Activated T-helper 1 cell treated with anti-CD3 and anti-CD28 coated beads, Interleukin-12 subunit alpha, Interleukin-12 subunit beta, Interleukin-2, Interleukin-4 antibody, amounts not matched to agents 30 ng/mL and 10 ng/mL and 1 ng/mL, durations not matched to agents 14 hours and 24 hours and 36 hours (primary cell): ENCODE results near the gene PRKCA. TPM values are rescaled to one million over a fixed set of nuclear protein-coding genes. Genes with fewer than 3 reads are reported as not detected.
"Not testable (repeated sequence)": the region's sequence is repeated elsewhere in the genome, so short reads cannot be mapped to it uniquely, and the experiment has no call there.

ENCODE experiments used
- DNase-seq: peaks from one replicate; pipeline ENCODE4 v3.0.0; 2021; ENCODE audit warnings: low spot score
- H3K27ac Mint-ChIP-seq: one replicate; pipeline ENCODE4 v1.8.0; 2021; ENCODE audit warnings: mild to moderate bottlenecking, mixed read lengths
- H3K27me3 Mint-ChIP-seq: one replicate; pipeline ENCODE4 v1.8.0; 2022; ENCODE audit warnings: mild to moderate bottlenecking, moderate library complexity, mixed read lengths; ENCODE audit not compliant: insufficient read depth
- H3K36me3 Mint-ChIP-seq: one replicate; pipeline ENCODE4 v1.8.0; 2021; ENCODE audit warnings: low read depth, mixed read lengths
- H3K4me1 Mint-ChIP-seq: one replicate; pipeline ENCODE4 v1.8.0; 2021; ENCODE audit warnings: low read depth, mixed read lengths
- H3K4me3 Mint-ChIP-seq: one replicate; pipeline ENCODE4 v1.8.0; 2021; ENCODE audit warnings: mild to moderate bottlenecking, moderate library complexity, mixed read lengths
- H3K9me3 Mint-ChIP-seq: one replicate; pipeline ENCODE4 v1.8.0; 2021; ENCODE audit warnings: mixed read lengths
- intact Hi-C: fragments of 100-400 bp; cut with micrococcal nuclease; formaldehyde crosslinking; loops from one replicate; pipeline ENCODE4 v1.15.1; 2024
- total RNA-seq: library from RNA; stranded (reverse); gene quantifications from 2 replicates; pipeline ENCODE4 v1.2.3, GENCODE V29; 2022

Gene PRKCA
- total RNA-seq, 1 donor from 2014 or later, result 157 TPM

DNA sequence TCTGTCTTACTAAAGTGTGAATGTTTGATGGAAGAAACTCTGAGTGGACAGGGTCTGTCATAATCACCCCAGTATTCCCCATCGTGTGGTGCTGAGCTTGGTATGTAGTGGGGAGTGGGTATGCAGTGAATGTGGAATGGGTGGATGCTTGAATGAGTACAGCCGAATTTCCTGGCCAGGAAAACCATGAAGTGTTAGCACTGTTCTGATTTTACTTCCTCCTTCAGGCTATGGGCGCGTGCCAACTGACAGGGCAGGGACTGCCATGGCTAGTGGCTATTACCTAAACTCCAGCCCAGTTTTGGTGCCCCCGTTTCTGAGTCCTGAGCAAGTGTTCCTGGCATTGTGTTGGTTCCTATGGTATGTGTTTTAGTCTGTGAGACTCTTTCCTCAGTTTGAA lies 48.6 kb downstream of the PRKCA start:
- H3K27ac Mint-ChIP-seq, result no peak overlapping the region
- peaks cover 79% of the 10 kb centered on the region for H3K4me1 Mint-ChIP-seq
- H3K27me3 Mint-ChIP-seq, result no peaks in the 10 kb centered on the region
- H3K9me3 Mint-ChIP-seq, result no peaks in the 10 kb centered on the region
- H3K4me3 Mint-ChIP-seq, result no peak overlapping the region
- intact Hi-C loops, result no loop called here
- DNase-seq, result no peak
- peaks cover 10% of the 10 kb centered on the region for H3K36me3 Mint-ChIP-seq

DNA sequence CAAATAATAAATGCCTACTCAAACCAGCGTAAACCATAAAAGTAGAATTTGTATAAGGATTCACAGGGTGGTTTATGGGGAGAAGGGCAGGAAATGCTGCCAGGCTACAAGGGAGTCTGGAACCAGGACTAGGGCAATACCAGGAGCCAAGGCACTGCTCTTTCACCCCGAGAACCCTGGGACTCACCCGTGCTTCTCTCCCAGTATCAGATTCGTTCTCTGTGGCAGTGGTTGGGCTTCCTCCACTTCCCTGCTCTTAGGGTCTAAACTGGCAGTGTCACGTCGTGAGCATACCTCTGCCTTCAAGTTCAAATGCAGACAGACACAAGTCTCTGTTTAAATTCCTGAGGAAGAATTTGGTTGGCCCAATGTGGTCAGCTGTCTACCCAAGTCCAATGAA lies 49.3 kb downstream of the PRKCA start:
- intact Hi-C loops, result no loop called here
- H3K27ac Mint-ChIP-seq, result no peak overlapping the region
- H3K4me3 Mint-ChIP-seq, result no peak overlapping the region

DNA sequence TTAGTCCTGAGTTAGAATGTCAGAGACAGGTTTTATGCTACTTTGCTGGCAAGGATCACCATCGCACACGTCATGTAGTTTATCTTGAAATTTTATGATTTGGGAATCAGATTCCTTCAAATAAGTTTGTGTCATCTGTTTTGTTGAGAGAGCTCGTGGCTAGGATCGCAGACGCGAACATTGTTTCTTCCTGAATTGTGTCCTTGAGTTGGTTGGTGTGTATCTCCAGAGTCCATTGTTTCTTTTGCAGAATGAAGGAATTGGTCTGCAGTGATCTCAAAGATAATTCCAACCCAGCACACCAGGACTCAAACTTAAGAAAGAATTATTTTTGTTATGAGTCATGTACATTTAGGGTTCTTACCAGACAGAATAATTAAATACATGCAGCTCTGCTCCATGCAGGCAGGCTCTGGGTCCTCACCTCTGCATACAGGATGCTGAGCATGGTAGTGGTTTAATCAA lies 51.6 kb downstream of the PRKCA start:
- intact Hi-C loops, result no loop called here
- Mint-ChIP-seq H3K27ac (no peak overlapping the region), H3K9me3 (no peaks in the 10 kb centered on the region), H3K36me3 (peaks cover 11% of the 10 kb centered on the region), H3K27me3 (no peaks in the 10 kb centered on the region), H3K4me3 (no peak overlapping the region), H3K4me1 (peaks cover 61% of the 10 kb centered on the region)
- DNase-seq, result no peak

More for the DNA sequence above, 49.3 kb downstream of the PRKCA start:
- no peak for DNase-seq
- no peaks in the 10 kb centered on the region for H3K27me3 Mint-ChIP-seq
- H3K9me3 Mint-ChIP-seq, result no peaks in the 10 kb centered on the region
- H3K36me3 Mint-ChIP-seq, result peaks cover 10% of the 10 kb centered on the region
- peaks cover 79% of the 10 kb centered on the region for H3K4me1 Mint-ChIP-seq

DNA sequence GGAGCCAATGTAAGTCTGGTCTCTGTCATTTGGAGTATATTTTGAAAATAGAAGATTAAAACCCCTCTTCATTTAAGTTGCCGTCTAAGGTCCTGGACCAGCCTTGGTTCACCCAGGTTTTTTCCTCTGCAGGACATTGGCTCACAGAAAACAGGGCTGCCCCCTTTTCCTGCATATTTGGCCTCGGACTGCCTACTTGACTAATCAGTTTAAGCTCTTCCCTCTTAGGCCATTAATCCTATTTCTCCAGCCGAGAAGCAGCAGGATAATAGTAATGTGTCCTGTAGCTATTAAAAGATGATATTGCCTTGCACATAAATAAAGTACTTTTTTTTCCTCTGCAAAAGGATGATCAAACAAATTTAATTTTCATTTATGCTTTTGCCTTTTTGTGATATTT lies 52.1 kb downstream of the PRKCA start:
- H3K27me3 Mint-ChIP-seq, result no peaks in the 10 kb centered on the region
- peak overlapping the region; percentile 5 for H3K27ac Mint-ChIP-seq
- peaks cover 56% of the 10 kb centered on the region for H3K4me1 Mint-ChIP-seq
- no peak overlapping the region for H3K4me3 Mint-ChIP-seq
- no peaks in the 10 kb centered on the region for H3K9me3 Mint-ChIP-seq
- peaks cover 11% of the 10 kb centered on the region for H3K36me3 Mint-ChIP-seq
- DNase-seq, result no peak
- intact Hi-C loops, result no loop called here

DNA sequence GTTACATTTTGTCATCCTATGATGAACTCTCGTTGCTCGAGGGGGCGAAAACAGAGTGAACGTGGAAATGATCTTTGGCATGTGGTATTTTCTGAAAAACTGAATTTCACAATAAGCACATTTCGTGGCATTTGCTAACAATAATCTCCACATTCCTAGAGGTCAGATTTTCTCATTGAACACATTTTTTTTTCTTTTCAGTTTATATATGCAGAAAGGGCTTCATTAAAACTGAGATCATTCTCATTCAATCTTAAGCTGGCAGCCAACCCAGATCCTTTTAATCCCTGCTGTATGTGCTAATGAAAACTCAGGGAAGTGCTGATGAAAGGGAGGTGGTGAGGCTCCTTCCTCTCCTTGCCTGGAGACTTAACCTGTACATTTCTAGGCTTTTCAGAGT lies 52.6 kb downstream of the PRKCA start:
- H3K9me3 Mint-ChIP-seq, result no peaks in the 10 kb centered on the region
- H3K4me3 Mint-ChIP-seq, result no peak overlapping the region
- H3K36me3 Mint-ChIP-seq, result peaks cover 11% of the 10 kb centered on the region
- H3K4me1 Mint-ChIP-seq, result peaks cover 51% of the 10 kb centered on the region
- H3K27ac Mint-ChIP-seq, result peak overlapping the region; percentile 5
- no peaks in the 10 kb centered on the region for H3K27me3 Mint-ChIP-seq
- DNase-seq, result no peak
- intact Hi-C loops, result no loop called here

DNA sequence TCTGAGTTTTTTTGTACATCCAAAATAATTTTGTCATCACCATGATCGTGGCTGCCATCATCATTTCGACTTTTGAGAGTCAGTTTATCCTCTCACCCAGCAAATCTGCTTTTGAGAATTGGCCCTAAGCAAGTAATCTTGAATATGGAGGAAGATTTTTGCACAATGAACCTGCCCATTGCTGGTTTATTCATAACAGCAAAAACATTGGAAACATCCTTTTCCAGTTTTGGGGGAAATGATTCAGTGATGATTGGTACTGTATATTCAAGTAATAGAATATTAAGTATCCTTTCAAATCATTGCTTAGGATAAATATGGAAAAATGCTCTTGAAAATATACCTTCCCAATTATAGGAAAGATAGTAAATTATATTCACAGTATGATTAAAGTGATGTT lies 53.1 kb downstream of the PRKCA start:
- DNase-seq, result no peak
- Mint-ChIP-seq H3K4me1 (peaks cover 54% of the 10 kb centered on the region), H3K36me3 (peaks cover 15% of the 10 kb centered on the region), H3K4me3 (no peak overlapping the region), H3K27me3 (no peaks in the 10 kb centered on the region), H3K27ac (no peak overlapping the region), H3K9me3 (no peaks in the 10 kb centered on the region)
- intact Hi-C loops, result no loop called here

DNA sequence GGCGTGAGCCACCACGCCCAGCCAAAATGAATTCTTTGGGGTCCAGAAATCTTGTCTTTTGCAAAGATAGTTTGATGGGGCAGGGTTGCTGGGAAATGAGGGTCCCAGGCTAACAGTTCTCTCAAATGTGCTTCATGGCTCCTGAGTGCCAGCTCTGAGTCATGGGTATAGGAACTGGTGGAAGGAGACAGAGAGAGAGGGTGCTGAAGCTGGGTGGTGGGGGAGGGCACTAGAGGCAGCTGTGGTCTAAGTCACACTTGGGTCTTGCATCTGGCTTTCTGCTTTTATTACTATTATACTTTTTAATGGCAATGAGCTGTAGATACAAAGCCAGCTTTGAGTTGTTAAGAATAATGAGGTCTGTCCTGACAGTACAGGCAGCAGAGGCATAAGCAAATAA lies 54.6 kb downstream of the PRKCA start:
- Mint-ChIP-seq H3K27ac (no peak overlapping the region), H3K27me3 (no peaks in the 10 kb centered on the region), H3K4me1 (peaks cover 53% of the 10 kb centered on the region), H3K9me3 (no peaks in the 10 kb centered on the region), H3K36me3 (peaks cover 22% of the 10 kb centered on the region), H3K4me3 (no peak overlapping the region)
- no peak for DNase-seq
- intact Hi-C loops, result no loop called here

DNA sequence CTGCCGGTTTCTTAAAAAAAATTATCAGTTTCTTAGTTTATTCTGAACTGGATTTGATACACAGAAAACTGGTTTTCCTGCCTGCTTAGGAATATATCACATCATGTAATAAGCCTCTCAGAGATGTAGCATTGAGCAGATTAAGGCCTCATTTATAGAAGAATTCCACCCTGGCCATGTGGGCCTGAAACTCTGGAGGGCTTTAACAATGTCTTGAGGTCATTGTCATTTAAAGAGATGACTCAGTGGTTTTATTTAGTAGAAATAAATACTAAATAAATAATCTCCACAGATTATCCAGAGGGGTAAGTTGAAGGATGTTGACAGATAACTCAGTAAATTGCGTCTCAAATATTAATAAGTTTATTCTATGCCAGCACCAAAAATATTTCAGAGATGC lies 56.9 kb downstream of the PRKCA start:
- Mint-ChIP-seq H3K27me3 (no peaks in the 10 kb centered on the region), H3K36me3 (peaks cover 18% of the 10 kb centered on the region), H3K9me3 (no peaks in the 10 kb centered on the region), H3K4me1 (peaks cover 51% of the 10 kb centered on the region), H3K27ac (no peak overlapping the region), H3K4me3 (no peak overlapping the region)
- intact Hi-C loops, result no loop called here
- DNase-seq, result no peak

DNA sequence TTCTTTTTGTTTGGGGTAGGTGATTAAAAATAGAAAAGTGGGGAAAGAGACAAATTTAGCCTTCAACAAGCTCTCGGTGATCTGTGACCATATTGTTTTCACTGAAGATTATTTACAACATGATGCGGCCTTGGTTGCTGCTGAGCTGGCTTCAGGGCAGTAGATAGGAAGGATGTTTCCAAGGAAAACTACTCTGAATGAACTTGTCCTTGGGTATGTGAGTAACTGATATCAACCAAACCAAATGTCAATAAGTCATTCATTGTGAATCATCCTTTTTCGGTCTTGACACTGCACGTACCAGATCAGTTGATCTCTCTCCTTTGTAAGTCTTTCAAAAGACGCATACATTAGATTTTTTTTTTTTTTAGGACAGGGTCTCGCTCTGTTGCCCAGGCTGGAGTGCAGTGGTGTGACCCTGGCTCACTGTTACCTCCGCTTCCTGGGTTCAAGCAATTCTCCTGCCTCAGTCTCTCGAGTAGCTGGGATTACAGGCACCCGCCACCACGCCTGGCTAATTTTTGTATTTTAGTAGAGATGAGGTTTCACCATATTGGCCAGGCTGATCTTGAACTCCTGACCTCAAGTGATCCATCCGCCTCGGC lies 58.6 kb downstream of the PRKCA start:
- Mint-ChIP-seq H3K36me3 (peaks cover 16% of the 10 kb centered on the region), H3K27ac (peak overlapping the region; percentile 1)

DNA sequence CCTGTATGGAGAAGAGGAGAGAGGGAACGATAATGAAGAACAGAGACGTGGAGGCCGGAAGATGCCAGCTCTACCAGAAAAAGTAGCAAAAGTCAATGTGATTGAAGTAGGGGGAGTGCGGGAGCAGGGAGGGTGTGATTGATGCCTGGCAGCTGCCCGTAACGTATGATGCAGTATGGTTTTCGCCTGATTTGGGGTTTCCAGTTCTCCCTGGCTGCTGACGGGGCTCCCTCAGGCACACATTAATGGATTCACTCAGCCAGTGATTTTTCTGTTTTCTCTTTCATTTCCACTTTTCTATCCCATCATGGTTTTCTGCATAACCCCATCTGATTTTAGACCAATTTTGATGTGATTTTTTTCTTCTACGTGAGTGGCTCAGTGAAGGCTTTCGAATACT lies 62.1 kb downstream of the PRKCA start:
- H3K4me1 Mint-ChIP-seq, result peaks cover 79% of the 10 kb centered on the region
- DNase-seq, result no peak

More for the DNA sequence above, 58.6 kb downstream of the PRKCA start:
- DNase-seq, intact Hi-C loops, H3K9me3 Mint-ChIP-seq, H3K27me3 Mint-ChIP-seq, H3K4me3 Mint-ChIP-seq: not testable (repeated sequence)
- peaks cover 56% of the 10 kb centered on the region for H3K4me1 Mint-ChIP-seq

DNA sequence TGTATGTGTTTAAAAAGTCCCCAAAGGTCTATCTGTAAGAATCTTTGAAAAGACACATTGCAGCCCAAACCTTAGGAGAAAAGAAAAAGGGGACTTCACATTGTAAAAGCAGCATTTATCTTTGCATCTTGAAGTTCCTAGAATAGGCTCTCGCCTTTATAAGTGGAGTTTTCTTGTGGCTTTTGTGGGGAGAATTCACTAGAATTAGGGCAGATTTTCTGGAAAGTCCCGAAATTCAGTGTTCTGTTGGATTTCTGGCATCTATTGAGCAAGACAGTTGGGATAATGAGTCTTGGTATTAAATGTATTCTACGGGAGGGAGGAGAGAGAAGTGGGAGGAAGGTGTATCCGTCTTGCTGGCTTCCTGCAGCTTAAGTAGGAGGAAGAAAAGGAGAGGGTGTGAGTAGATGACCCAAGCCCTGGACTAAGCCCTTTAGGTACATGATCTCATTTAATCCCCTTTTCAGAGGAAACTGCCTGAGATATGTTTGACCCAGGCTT lies 62.6 kb downstream of the PRKCA start:
- no peaks in the 10 kb centered on the region for H3K27me3 Mint-ChIP-seq
- peaks cover 25% of the 10 kb centered on the region for H3K36me3 Mint-ChIP-seq
- intact Hi-C loops, result loop anchor here (1.0 to 2.0 kb wide), 6 partner anchors 7 to 60 kb away; no protein-coding TSS in a partner anchor
- peak overlapping the region; percentile 91 for H3K27ac Mint-ChIP-seq
- DNase-seq, result no peak
- peaks cover 83% of the 10 kb centered on the region for H3K4me1 Mint-ChIP-seq
- H3K4me3 Mint-ChIP-seq, result peak overlapping the region; percentile 53
- no peaks in the 10 kb centered on the region for H3K9me3 Mint-ChIP-seq

More for the DNA sequence above, 62.1 kb downstream of the PRKCA start:
- H3K27me3 Mint-ChIP-seq, result no peaks in the 10 kb centered on the region
- H3K4me3 Mint-ChIP-seq, result peak overlapping the region; percentile 53
- H3K36me3 Mint-ChIP-seq, result peaks cover 21% of the 10 kb centered on the region
- intact Hi-C loops, result loop anchor here (1.0 to 2.0 kb wide), 5 partner anchors 8 to 60 kb away; no protein-coding TSS in a partner anchor
- H3K9me3 Mint-ChIP-seq, result no peaks in the 10 kb centered on the region
- peak overlapping the region; percentile 91 for H3K27ac Mint-ChIP-seq

DNA sequence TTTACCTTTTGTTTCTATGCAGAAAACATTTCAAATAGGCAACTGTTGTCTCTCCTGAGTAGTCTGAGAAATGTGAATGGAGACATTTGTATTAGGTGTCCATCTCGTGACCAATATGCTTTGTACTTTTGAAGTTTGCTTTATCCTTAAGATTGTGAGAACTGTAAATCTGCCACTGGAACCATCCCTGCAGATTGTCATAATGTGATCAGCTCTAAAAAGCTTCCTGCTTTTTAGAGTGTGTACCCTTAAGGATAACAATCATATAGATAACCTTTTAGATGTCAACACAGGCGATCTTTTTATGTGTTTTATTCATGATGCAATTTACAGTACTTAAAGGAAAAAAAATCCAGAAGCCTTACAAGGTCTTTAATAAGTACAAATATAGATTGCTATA lies 63.5 kb downstream of the PRKCA start:
- intact Hi-C loops, result loop anchor here (1.0 to 2.0 kb wide), 5 partner anchors 17 to 59 kb away; no protein-coding TSS in a partner anchor
- H3K4me1 Mint-ChIP-seq, result peaks cover 79% of the 10 kb centered on the region
- H3K27ac Mint-ChIP-seq, result peak overlapping the region; percentile 41
- peak overlapping the region; percentile 53 for H3K4me3 Mint-ChIP-seq
- H3K9me3 Mint-ChIP-seq, result no peaks in the 10 kb centered on the region
- no peak for DNase-seq
- no peaks in the 10 kb centered on the region for H3K27me3 Mint-ChIP-seq
- peaks cover 18% of the 10 kb centered on the region for H3K36me3 Mint-ChIP-seq

DNA sequence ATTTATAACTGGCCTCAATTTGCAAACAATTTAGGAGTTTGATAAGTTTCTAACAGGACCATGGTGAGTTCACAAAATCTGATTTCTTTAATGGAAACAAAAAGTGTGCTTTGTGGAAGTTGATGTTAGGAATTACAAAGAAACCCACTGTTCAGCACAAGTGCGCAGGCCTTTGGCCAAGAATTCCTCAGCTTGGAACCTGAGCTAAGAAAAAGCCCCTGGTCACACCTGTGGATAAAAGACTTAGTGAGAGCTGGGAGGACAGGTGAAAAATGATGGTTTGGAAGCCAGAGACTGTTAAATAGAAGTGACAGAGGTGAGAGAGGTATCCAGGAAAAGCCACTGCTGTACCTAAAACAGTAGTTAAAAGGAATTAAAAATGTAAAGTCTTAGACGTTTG lies 64.7 kb downstream of the PRKCA start:
- H3K4me1 Mint-ChIP-seq, result peaks cover 80% of the 10 kb centered on the region
- H3K27me3 Mint-ChIP-seq, result no peaks in the 10 kb centered on the region
- intact Hi-C loops, result no loop called here
- H3K27ac Mint-ChIP-seq, result peak overlapping the region; percentile 5
- H3K9me3 Mint-ChIP-seq, result no peaks in the 10 kb centered on the region
- H3K36me3 Mint-ChIP-seq, result peaks cover 19% of the 10 kb centered on the region
- peak overlapping the region; percentile 35 for H3K4me3 Mint-ChIP-seq
- DNase-seq, result no peak
